ENCODE measurements around the gene CAP1.

CAP1 gene

GRCh38 chr1:40014253-40014706, 26.2 kb upstream of the CAP1 start:
- FAIRE-seq (no peak), DNase-seq (ENCODE audit: insufficient read length) (no peak)
- no peak for TF ChIP-seq TAF1 (IDR thresholded peaks at IDR 0.05; ENCODE audit: borderline replicate concordance, low read depth, low read length)
- no peak for TF ChIP-seq POLR2A (IDR thresholded peaks at IDR 0.05; ENCODE audit: low read depth, low read length)
- TF ChIP-seq POLR2AphosphoS5 (IDR thresholded peaks at IDR 0.05; ENCODE audit: low read depth, low read length): no peak

- DNase-seq (ENCODE audit: insufficient read length): no peak
- FAIRE-seq: no peak
- TF ChIP-seq POLR2A (IDR thresholded peaks at IDR 0.05; ENCODE audit: low read depth, low read length): no peak
- TF ChIP-seq POLR2AphosphoS5 (IDR thresholded peaks at IDR 0.05; ENCODE audit: low read depth, low read length): no peak
- TF ChIP-seq TAF1 (IDR thresholded peaks at IDR 0.05; ENCODE audit: borderline replicate concordance, low read depth, low read length): no peak
Observed at GRCh38 chr1:40014812-40015594, 25.5 kb upstream of the CAP1 start.

DNA sequence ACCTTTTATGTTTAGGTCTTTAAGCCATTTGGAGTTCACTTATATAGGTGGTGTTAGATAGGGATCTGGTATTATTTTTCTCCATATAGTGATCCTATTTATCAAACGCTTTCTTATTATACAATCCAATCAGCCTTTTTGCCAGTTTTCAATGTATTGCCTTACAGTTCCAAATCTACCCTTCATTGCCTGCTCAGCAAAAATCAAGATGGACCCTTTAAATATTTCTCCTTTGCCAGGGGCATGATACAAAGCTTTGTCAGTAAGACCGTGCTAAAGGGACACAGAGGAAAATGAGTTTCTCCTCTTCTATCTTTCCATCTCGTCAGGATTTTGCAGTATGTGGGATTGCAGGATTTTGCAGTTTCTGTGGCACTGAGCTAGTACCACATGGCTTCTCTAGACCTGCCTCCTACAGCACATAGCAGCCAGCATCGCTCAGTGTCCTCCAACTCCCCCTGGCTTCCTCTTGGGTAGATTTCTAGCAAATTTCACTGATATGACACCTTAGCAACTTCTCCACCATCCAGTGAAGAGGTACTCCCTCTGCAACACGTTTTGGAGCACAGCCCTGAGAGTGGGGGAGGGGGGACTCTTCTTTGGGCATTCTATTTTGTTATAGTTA, 22.5 kb upstream of the CAP1 start:
- no peak for FAIRE-seq
- TF ChIP-seq POLR2A (IDR thresholded peaks at IDR 0.05; ENCODE audit: low read depth, low read length): no peak
- TF ChIP-seq TAF1 (IDR thresholded peaks at IDR 0.05; ENCODE audit: borderline replicate concordance, low read depth, low read length): no peak
- TF ChIP-seq POLR2AphosphoS5 (IDR thresholded peaks at IDR 0.05; ENCODE audit: low read depth, low read length): no peak
- DNase-seq (ENCODE audit: insufficient read length): no peak

DNA sequence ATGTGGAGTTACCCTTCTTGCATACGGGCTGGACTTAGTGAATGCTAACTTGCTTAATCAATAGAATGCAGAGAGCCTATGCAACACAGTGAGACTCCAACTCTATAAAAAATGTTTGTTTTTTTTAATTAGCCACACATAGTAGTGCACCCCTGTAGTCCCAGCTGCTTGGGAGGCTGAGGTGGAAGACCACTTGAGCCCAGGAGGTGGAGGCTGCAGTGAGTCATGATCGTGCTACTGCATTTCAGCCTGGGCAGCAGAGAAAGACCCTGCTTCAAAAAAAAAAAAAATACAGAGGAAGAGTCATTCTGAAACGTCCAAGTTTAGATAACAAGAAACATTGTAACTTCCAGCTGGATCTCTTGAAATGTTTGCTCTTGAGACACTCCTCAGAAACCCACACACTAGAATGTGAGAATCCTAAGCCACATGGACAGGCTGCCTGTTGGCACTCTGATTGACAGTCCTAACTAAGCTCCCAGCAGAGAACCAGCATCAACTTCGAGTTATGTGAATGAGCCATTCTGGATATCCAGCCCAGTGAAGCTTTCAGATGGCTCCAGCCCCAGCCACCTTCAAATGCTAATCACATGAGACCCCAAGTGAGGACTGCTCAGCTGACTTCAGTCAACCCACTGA, 20.0 kb upstream of the CAP1 start:
- no peak for FAIRE-seq
- no peak for TF ChIP-seq POLR2A (IDR thresholded peaks at IDR 0.05; ENCODE audit: low read depth, low read length)
- no peak for TF ChIP-seq TAF1 (IDR thresholded peaks at IDR 0.05; ENCODE audit: borderline replicate concordance, low read depth, low read length)
- no peak for TF ChIP-seq POLR2AphosphoS5 (IDR thresholded peaks at IDR 0.05; ENCODE audit: low read depth, low read length)
- DNase-seq (ENCODE audit: insufficient read length): no peak

GRCh38 chr1:40023379-40023944, 17.1 kb upstream of the CAP1 start:
- no peak for FAIRE-seq
- no peak for DNase-seq (ENCODE audit: insufficient read length)
- TF ChIP-seq POLR2AphosphoS5 (IDR thresholded peaks at IDR 0.05; ENCODE audit: low read depth, low read length): no peak
- no peak for TF ChIP-seq POLR2A (IDR thresholded peaks at IDR 0.05; ENCODE audit: low read depth, low read length)
- TF ChIP-seq TAF1 (IDR thresholded peaks at IDR 0.05; ENCODE audit: borderline replicate concordance, low read depth, low read length): no peak

DNA sequence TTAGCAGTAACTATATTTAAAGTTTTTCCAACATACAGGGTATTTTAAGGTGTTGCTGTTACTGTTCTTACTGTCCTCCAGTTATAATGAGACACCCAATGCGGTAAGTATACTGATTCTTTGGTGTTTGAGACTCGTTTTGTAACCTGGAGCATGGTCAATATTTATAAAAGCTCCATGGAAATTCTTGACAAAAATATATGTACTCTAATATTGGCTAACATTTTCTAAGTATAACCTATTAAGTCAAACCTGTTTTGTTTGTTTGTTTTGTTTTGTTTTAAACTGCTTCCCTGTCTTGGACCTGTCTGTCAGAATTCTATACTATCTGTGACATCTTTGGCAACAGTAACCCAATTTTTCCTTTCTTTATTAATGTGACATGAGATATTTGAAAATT, 15.9 kb upstream of the CAP1 start:
- no peak for FAIRE-seq
- no peak for DNase-seq (ENCODE audit: insufficient read length)
- TF ChIP-seq POLR2A (IDR thresholded peaks at IDR 0.05; ENCODE audit: low read depth, low read length) (no peak), POLR2AphosphoS5 (IDR thresholded peaks at IDR 0.05; ENCODE audit: low read depth, low read length) (no peak), TAF1 (IDR thresholded peaks at IDR 0.05; ENCODE audit: borderline replicate concordance, low read depth, low read length) (no peak)

GRCh38 chr1:40027647-40028046, 12.9 kb upstream of the CAP1 start:
- no peak for FAIRE-seq
- DNase-seq (ENCODE audit: insufficient read length): no peak

DNA sequence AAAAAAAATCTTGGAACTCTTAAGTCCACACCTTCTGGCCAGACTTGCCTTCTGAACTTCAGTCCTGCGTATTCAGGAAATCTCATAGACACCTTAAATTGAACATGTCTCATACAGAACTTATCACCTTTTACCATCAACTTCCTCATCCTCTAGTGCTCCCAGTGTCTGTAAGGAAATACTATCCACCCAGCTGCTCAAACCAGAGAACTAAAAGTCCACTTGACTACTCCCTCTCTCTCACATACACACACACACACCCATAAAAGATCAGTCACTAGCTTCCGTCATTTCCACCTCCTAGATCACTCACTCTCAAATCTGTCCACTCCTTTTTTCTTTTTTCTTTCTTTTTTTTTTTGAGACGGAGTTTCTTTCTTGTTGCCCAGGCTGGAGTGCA, 10.9 kb upstream of the CAP1 start:
- DNase-seq (ENCODE audit: insufficient read length) (no peak), FAIRE-seq (no peak)
- TF ChIP-seq POLR2A (IDR thresholded peaks at IDR 0.05; ENCODE audit: low read depth, low read length): no peak
- no peak for TF ChIP-seq POLR2AphosphoS5 (IDR thresholded peaks at IDR 0.05; ENCODE audit: low read depth, low read length)
- no peak for TF ChIP-seq TAF1 (IDR thresholded peaks at IDR 0.05; ENCODE audit: borderline replicate concordance, low read depth, low read length)

More at GRCh38 chr1:40027647-40028046, 12.9 kb upstream of the CAP1 start:
- no peak for TF ChIP-seq TAF1 (IDR thresholded peaks at IDR 0.05; ENCODE audit: borderline replicate concordance, low read depth, low read length)

- FAIRE-seq: no peak
- DNase-seq (ENCODE audit: insufficient read length): no peak
- TF ChIP-seq POLR2A (IDR thresholded peaks at IDR 0.05; ENCODE audit: low read depth, low read length) (no peak), POLR2AphosphoS5 (IDR thresholded peaks at IDR 0.05; ENCODE audit: low read depth, low read length) (no peak), TAF1 (IDR thresholded peaks at IDR 0.05; ENCODE audit: borderline replicate concordance, low read depth, low read length) (no peak)
Observed at GRCh38 chr1:40030528-40031135, 9.9 kb upstream of the CAP1 start.

- FAIRE-seq (peak; percentile 68), DNase-seq (ENCODE audit: insufficient read length) (no peak)
- no peak for TF ChIP-seq TAF1 (IDR thresholded peaks at IDR 0.05; ENCODE audit: borderline replicate concordance, low read depth, low read length)
- TF ChIP-seq POLR2A (IDR thresholded peaks at IDR 0.05; ENCODE audit: low read depth, low read length): no peak
- no peak for TF ChIP-seq POLR2AphosphoS5 (IDR thresholded peaks at IDR 0.05; ENCODE audit: low read depth, low read length)
Observed at GRCh38 chr1:40032240-40032891, 8.2 kb upstream of the CAP1 start.

DNA sequence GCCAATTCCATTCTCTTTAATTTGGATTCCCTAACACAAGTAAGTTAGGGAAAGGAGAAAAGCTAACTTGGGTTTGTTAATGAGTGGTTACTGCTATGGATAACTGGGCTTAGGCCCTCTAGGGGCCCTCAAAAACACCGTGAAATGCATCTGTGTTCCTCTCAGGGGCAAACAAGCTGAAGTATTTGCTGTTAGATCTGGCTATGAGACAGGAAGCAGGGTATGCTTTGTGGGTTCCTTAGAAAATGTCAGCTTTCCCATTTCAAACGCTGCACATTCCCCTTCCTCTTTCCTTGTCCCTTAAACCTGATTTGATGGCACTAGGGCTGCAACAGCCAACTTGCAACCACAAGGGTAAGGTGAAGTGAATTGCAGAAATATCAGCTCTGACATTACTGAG, 5.7 kb upstream of the CAP1 start:
- TF ChIP-seq POLR2AphosphoS5 (IDR thresholded peaks at IDR 0.05; ENCODE audit: low read depth, low read length) (no peak), TAF1 (IDR thresholded peaks at IDR 0.05; ENCODE audit: borderline replicate concordance, low read depth, low read length) (no peak), POLR2A (IDR thresholded peaks at IDR 0.05; ENCODE audit: low read depth, low read length) (no peak)
- DNase-seq (ENCODE audit: insufficient read length) (no peak), FAIRE-seq (no peak)
